ENCODE measurements around the gene CDK17. TPM values are rescaled to one million over a fixed set of nuclear protein-coding genes. Genes with fewer than 3 reads are reported as not detected.
A peak's percentile ranks its signal among the peaks of the same experiment; 100 is the strongest.

Gene CDK17
- total and polyA plus RNA-seq, 8 donors, result 4.3 to 15.1 (median 8.0) TPM

- FAIRE-seq, result peak; percentile 41
- ATAC-seq, result no peak
- intact Hi-C loops (cut with DNase I), result no loop called here
- Histone ChIP-seq H3K9me3 (no peaks in the 10 kb centered on the region), H3K4me3 (no peak overlapping the region), H3K27me3 (no peaks in the 10 kb centered on the region), H3K27ac (no peak overlapping the region), H3K4me1 (no peaks in the 10 kb centered on the region), H3K36me3 (no peaks in the 10 kb centered on the region)
- TF ChIP-seq, protein P1, sequence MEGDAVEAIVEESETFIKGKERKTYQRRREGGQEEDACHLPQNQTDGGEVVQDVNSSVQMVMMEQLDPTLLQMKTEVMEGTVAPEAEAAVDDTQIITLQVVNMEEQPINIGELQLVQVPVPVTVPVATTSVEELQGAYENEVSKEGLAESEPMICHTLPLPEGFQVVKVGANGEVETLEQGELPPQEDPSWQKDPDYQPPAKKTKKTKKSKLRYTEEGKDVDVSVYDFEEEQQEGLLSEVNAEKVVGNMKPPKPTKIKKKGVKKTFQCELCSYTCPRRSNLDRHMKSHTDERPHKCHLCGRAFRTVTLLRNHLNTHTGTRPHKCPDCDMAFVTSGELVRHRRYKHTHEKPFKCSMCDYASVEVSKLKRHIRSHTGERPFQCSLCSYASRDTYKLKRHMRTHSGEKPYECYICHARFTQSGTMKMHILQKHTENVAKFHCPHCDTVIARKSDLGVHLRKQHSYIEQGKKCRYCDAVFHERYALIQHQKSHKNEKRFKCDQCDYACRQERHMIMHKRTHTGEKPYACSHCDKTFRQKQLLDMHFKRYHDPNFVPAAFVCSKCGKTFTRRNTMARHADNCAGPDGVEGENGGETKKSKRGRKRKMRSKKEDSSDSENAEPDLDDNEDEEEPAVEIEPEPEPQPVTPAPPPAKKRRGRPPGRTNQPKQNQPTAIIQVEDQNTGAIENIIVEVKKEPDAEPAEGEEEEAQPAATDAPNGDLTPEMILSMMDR (IDR thresholded peaks at IDR 0.05), result no peak
- DNase-seq, result no peak
Measured at GRCh38 chr12:96313606-96314005, 86.6 kb downstream of the CDK17 start.

GRCh38 chr12:96311191-96311590 is 89.0 kb downstream of the CDK17 start:
- Histone ChIP-seq H3K9me3 (no peaks in the 10 kb centered on the region), H3K36me3 (no peaks in the 10 kb centered on the region), H3K4me1 (no peaks in the 10 kb centered on the region), H3K27me3 (no peaks in the 10 kb centered on the region), H3K27ac (no peak overlapping the region), H3K4me3 (no peak overlapping the region)
- intact Hi-C loops (cut with DNase I), result no loop called here
- 96 to 98% methylated on average over 1 of the region's 1 CpG for WGBS, 2 donors
- FAIRE-seq (no peak), DNase-seq (no peak), ATAC-seq (no peak)
- TF ChIP-seq, protein P1 (IDR thresholded peaks at IDR 0.05), result no peak

GRCh38 chr12:96310067-96310466 is 90.2 kb downstream of the CDK17 start:
- no peak for DNase-seq
- Histone ChIP-seq H3K9me3 (no peaks in the 10 kb centered on the region), H3K36me3 (no peaks in the 10 kb centered on the region), H3K27ac (no peak overlapping the region), H3K27me3 (no peaks in the 10 kb centered on the region), H3K4me1 (no peaks in the 10 kb centered on the region), H3K4me3 (no peak overlapping the region)
- FAIRE-seq, result peak; percentile 76
- ATAC-seq, result no peak
- TF ChIP-seq, protein P1 (IDR thresholded peaks at IDR 0.05), result no peak
- 81 to 87% methylated on average over 3 of the region's 3 CpGs for WGBS, 2 donors
- intact Hi-C loops (cut with DNase I), result no loop called here

DNA sequence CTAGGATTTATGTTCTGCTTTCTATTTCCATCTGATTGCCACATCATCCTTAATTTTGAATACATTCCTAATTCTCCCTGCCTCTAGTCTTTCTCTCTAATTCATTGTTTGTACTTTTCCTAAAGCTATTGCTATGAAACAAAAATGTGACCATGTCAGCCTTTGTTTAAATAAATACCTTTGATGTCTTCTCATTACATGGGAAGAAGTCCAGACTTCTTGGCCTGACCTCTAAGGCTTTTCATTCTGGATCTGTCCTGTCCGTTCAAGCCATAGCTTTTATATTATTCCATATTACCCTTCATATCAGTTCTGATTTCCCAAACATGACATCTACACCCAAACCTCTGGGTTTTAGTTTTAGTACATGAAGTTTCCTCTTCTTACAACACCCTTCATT is 91.4 kb downstream of the CDK17 start:
- FAIRE-seq, result peak; percentile 34
- peak in 1 of 4 donors; percentile 23 for ATAC-seq
- H3K9me3 ChIP-seq, result no peaks in the 10 kb centered on the region
- intact Hi-C loops (cut with DNase I), result no loop called here
- no peak for DNase-seq
- no peaks in the 10 kb centered on the region for H3K36me3 ChIP-seq
- no peaks in the 10 kb centered on the region for H3K27me3 ChIP-seq
- no peaks in the 10 kb centered on the region for H3K4me1 ChIP-seq
- H3K4me3 ChIP-seq, result no peak overlapping the region
- 34 to 37% methylated on average over 1 of the region's 1 CpG for whole genome bisulfite sequencing, 2 donors
- TF ChIP-seq, protein P1 (IDR thresholded peaks at IDR 0.05), result no peak
- H3K27ac ChIP-seq, result no peak overlapping the region

- Histone ChIP-seq H3K36me3 (no peaks in the 10 kb centered on the region), H3K4me1 (no peaks in the 10 kb centered on the region), H3K27me3 (no peaks in the 10 kb centered on the region), H3K27ac (no peak overlapping the region), H3K9me3 (no peaks in the 10 kb centered on the region), H3K4me3 (no peak overlapping the region)
- intact Hi-C loops (cut with DNase I), result no loop called here
- DNase-seq (no peak), ATAC-seq (no peak), FAIRE-seq (no peak)
- TF ChIP-seq, protein P1 (IDR thresholded peaks at IDR 0.05), result no peak
- 96 to 97% methylated on average over 3 of the region's 3 CpGs for WGBS, 2 donors
Measured at GRCh38 chr12:96305665-96306064, 94.6 kb downstream of the CDK17 start.
